CD4-positive, CD25-positive, alpha-beta regulatory T cell (primary cell): ENCODE measurements around the gene SAMD5. TPM values are rescaled to one million over a fixed set of nuclear protein-coding genes. Genes with fewer than 3 reads are reported as not detected.
A peak's percentile ranks its signal among the peaks of the same experiment; 100 is the strongest.

Source experiments
- ATAC-seq, 2 donors: fragments of 150-1000 bp; cut with Tn5 transposase; one replicate each; pipeline ENCODE4 v1.10.0; 2021; ENCODE audit warnings: low read depth in 2 of 2, moderate number of reproducible peaks in 2 of 2, moderate library complexity in 1 of 2
- DNase-seq, 3 donors: peaks; one replicate each; pipeline versions ENCODE4 v3.0.0 to v3.0.0-alpha.2; 2012 to 2022; ENCODE audit warnings: mixed read lengths in 1 of 3
- H3K27ac ChIP-seq: one replicate; pipeline ENCODE4 v1.7.0; 2013; ENCODE audit warnings: mild to moderate bottlenecking, low read length; ENCODE audit not compliant: insufficient read depth, poor library complexity, severe bottlenecking
- H3K27me3 ChIP-seq: one replicate; pipeline ENCODE4 v1.7.0; 2013; ENCODE audit warnings: low read length; ENCODE audit not compliant: control insufficient read depth, insufficient read depth
- H3K36me3 ChIP-seq: one replicate; pipeline ENCODE4 v1.7.0; 2013; ENCODE audit warnings: mild to moderate bottlenecking, low read length, moderate library complexity; ENCODE audit not compliant: control insufficient read depth, insufficient read depth
- H3K4me1 ChIP-seq: 2 replicates; pipeline ENCODE4 v1.7.0; 2013; ENCODE audit warnings: mild to moderate bottlenecking, low read length; ENCODE audit not compliant: insufficient read depth, control insufficient read depth, poor library complexity, severe bottlenecking
- H3K4me3 ChIP-seq: one replicate; pipeline ENCODE4 v1.7.0; 2013; ENCODE audit warnings: low read depth, mild to moderate bottlenecking, low read length, moderate library complexity
- H3K9me3 ChIP-seq, 2 experiments: 1 replicate in 1 of 2; 2 replicates in 1 of 2; pipeline ENCODE4 v1.7.0; 2013; ENCODE audit warnings: low read length in 2 of 2, mild to moderate bottlenecking in 1 of 2, moderate library complexity in 1 of 2; ENCODE audit not compliant: control insufficient read depth in 2 of 2
- H3K27ac Mint-ChIP-seq, 3 donors: one replicate each; pipeline ENCODE4 v1.8.0; 2020 to 2022; ENCODE audit warnings: mild to moderate bottlenecking in 3 of 3, mixed read lengths in 3 of 3, moderate library complexity in 2 of 3
- H3K27me3 Mint-ChIP-seq: one replicate; pipeline ENCODE4 v1.8.0; 2022; ENCODE audit warnings: mild to moderate bottlenecking, mixed read lengths
- H3K36me3 Mint-ChIP-seq: one replicate; pipeline ENCODE4 v1.8.0; 2020; ENCODE audit warnings: mixed read lengths
- H3K4me1 Mint-ChIP-seq, 4 donors: one replicate each; pipeline ENCODE4 v1.8.0; 2020 to 2022; ENCODE audit warnings: mixed read lengths in 4 of 4, mild to moderate bottlenecking in 1 of 4
- H3K4me3 Mint-ChIP-seq, 4 donors: one replicate each; pipeline ENCODE4 v1.8.0; 2020 to 2022; ENCODE audit warnings: mild to moderate bottlenecking in 4 of 4, mixed read lengths in 4 of 4, moderate library complexity in 3 of 4
- H3K9me3 Mint-ChIP-seq, 7 donors: one replicate each; pipeline ENCODE4 v1.8.0; 2020 to 2022; ENCODE audit warnings: mixed read lengths in 7 of 7, mild to moderate bottlenecking in 3 of 7, moderate library complexity in 2 of 7
- polyA plus RNA-seq, 4 donors: library from polyadenylated mRNA; unstranded; fragments of 300-500 nt; fragmentation: Illumina TruSeq; gene quantifications; one replicate each; pipeline ENCODE4 v1.2.3, GENCODE V29; 2021
- total RNA-seq: library from RNA; stranded (reverse); gene quantifications from one replicate; pipeline ENCODE4 v1.2.3, GENCODE V29; 2022

Gene SAMD5
- total and polyA plus RNA-seq, 5 donors from 2014 or later = not detected

GRCh38 chr6:147559006-147559405, 50.5 kb downstream of the SAMD5 start:
- Mint-ChIP-seq H3K27me3 (no peaks in the 10 kb centered on the region), H3K9me3 (peaks cover 0 to 5% (median 0%) of the 10 kb centered on the region in 7 donors), H3K4me3 (no peak overlapping the region), H3K4me1 (no peaks in the 10 kb centered on the region), H3K36me3 (no peaks in the 10 kb centered on the region), H3K27ac (no peak overlapping the region)
- no peak for ATAC-seq
- no peaks in the 10 kb centered on the region for H3K9me3 ChIP-seq
- no peaks in the 10 kb centered on the region for H3K4me1 ChIP-seq
- H3K27me3 ChIP-seq = no peaks in the 10 kb centered on the region
- no peak overlapping the region for H3K4me3 ChIP-seq
- no peaks in the 10 kb centered on the region for H3K36me3 ChIP-seq
- DNase-seq = no peak
- H3K27ac ChIP-seq = no peak overlapping the region

GRCh38 chr6:147560670-147561069, 52.2 kb downstream of the SAMD5 start:
- Histone ChIP-seq H3K36me3 (no peaks in the 10 kb centered on the region), H3K27me3 (no peaks in the 10 kb centered on the region), H3K27ac (no peak overlapping the region), H3K4me3 (no peak overlapping the region), H3K4me1 (no peaks in the 10 kb centered on the region), H3K9me3 (no peaks in the 10 kb centered on the region)
- ATAC-seq (no peak), DNase-seq (no peak)
- Mint-ChIP-seq H3K9me3 (peaks cover 0 to 6% (median 4%) of the 10 kb centered on the region in 7 donors), H3K36me3 (no peaks in the 10 kb centered on the region), H3K4me3 (no peak overlapping the region), H3K27me3 (no peaks in the 10 kb centered on the region), H3K27ac (no peak overlapping the region), H3K4me1 (no peaks in the 10 kb centered on the region)

- Histone ChIP-seq H3K27ac (no peak overlapping the region), H3K9me3 (no peaks in the 10 kb centered on the region), H3K4me3 (no peak overlapping the region), H3K4me1 (no peaks in the 10 kb centered on the region), H3K36me3 (no peaks in the 10 kb centered on the region), H3K27me3 (no peaks in the 10 kb centered on the region)
- no peak overlapping the region for H3K27ac Mint-ChIP-seq
- H3K36me3 Mint-ChIP-seq = no peaks in the 10 kb centered on the region
- H3K27me3 Mint-ChIP-seq = no peaks in the 10 kb centered on the region
- H3K4me3 Mint-ChIP-seq = no peak overlapping the region
- no peak for ATAC-seq
- DNase-seq = no peak
- no peaks in the 10 kb centered on the region for H3K4me1 Mint-ChIP-seq
- H3K9me3 Mint-ChIP-seq = peaks cover 0 to 6% (median 4%) of the 10 kb centered on the region in 7 donors
Measured at GRCh38 chr6:147561726-147562125, 53.2 kb downstream of the SAMD5 start.

GRCh38 chr6:147563472-147563871, 55.0 kb downstream of the SAMD5 start:
- Mint-ChIP-seq H3K27me3 (no peaks in the 10 kb centered on the region), H3K4me1 (no peaks in the 10 kb centered on the region), H3K36me3 (no peaks in the 10 kb centered on the region), H3K27ac (no peak overlapping the region), H3K4me3 (no peak overlapping the region), H3K9me3 (peaks cover 0 to 6% (median 0%) of the 10 kb centered on the region in 7 donors)
- no peaks in the 10 kb centered on the region for H3K4me1 ChIP-seq
- H3K36me3 ChIP-seq = no peaks in the 10 kb centered on the region
- no peak overlapping the region for H3K27ac ChIP-seq
- H3K9me3 ChIP-seq = no peaks in the 10 kb centered on the region
- H3K4me3 ChIP-seq = no peak overlapping the region
- H3K27me3 ChIP-seq = no peaks in the 10 kb centered on the region
- no peak for DNase-seq
- no peak for ATAC-seq

- H3K9me3 ChIP-seq = no peaks in the 10 kb centered on the region
- H3K4me3 Mint-ChIP-seq = no peak overlapping the region
- no peaks in the 10 kb centered on the region for H3K36me3 Mint-ChIP-seq
- no peaks in the 10 kb centered on the region for H3K36me3 ChIP-seq
- no peaks in the 10 kb centered on the region for H3K4me1 ChIP-seq
- no peak overlapping the region for H3K27ac ChIP-seq
- H3K27ac Mint-ChIP-seq = no peak overlapping the region
- H3K9me3 Mint-ChIP-seq = peaks cover 0 to 6% (median 0%) of the 10 kb centered on the region in 7 donors
- DNase-seq = no peak
- no peak overlapping the region for H3K4me3 ChIP-seq
- no peaks in the 10 kb centered on the region for H3K27me3 Mint-ChIP-seq
- ATAC-seq = no peak
- H3K4me1 Mint-ChIP-seq = no peaks in the 10 kb centered on the region
- H3K27me3 ChIP-seq = no peaks in the 10 kb centered on the region
Measured at GRCh38 chr6:147564556-147564955, 56.1 kb downstream of the SAMD5 start.

- Mint-ChIP-seq H3K4me1 (no peaks in the 10 kb centered on the region), H3K4me3 (no peak overlapping the region), H3K36me3 (no peaks in the 10 kb centered on the region), H3K9me3 (peaks cover 0 to 6% (median 0%) of the 10 kb centered on the region in 7 donors), H3K27me3 (no peaks in the 10 kb centered on the region), H3K27ac (no peak overlapping the region)
- H3K27me3 ChIP-seq = no peaks in the 10 kb centered on the region
- H3K4me3 ChIP-seq = no peak overlapping the region
- no peak for ATAC-seq
- no peaks in the 10 kb centered on the region for H3K9me3 ChIP-seq
- no peaks in the 10 kb centered on the region for H3K4me1 ChIP-seq
- no peaks in the 10 kb centered on the region for H3K36me3 ChIP-seq
- H3K27ac ChIP-seq = no peak overlapping the region
- no peak for DNase-seq
Measured at GRCh38 chr6:147566244-147566898, 57.9 kb downstream of the SAMD5 start.

- ATAC-seq = no peak
- Histone ChIP-seq H3K27ac (no peak overlapping the region), H3K27me3 (no peaks in the 10 kb centered on the region), H3K9me3 (no peaks in the 10 kb centered on the region), H3K36me3 (no peaks in the 10 kb centered on the region), H3K4me3 (no peak overlapping the region), H3K4me1 (no peaks in the 10 kb centered on the region)
- Mint-ChIP-seq H3K4me3 (no peak overlapping the region), H3K36me3 (no peaks in the 10 kb centered on the region), H3K9me3 (peaks cover 0 to 6% (median 0%) of the 10 kb centered on the region in 7 donors), H3K27me3 (no peaks in the 10 kb centered on the region), H3K4me1 (no peaks in the 10 kb centered on the region), H3K27ac (peak overlapping the region in 1 of 3 donors; percentile 12)
- no peak for DNase-seq
Measured at GRCh38 chr6:147567141-147567805, 58.8 kb downstream of the SAMD5 start.

- no peaks in the 10 kb centered on the region for H3K27me3 ChIP-seq
- no peaks in the 10 kb centered on the region for H3K4me1 ChIP-seq
- H3K36me3 ChIP-seq = no peaks in the 10 kb centered on the region
- Mint-ChIP-seq H3K4me1 (no peaks in the 10 kb centered on the region), H3K4me3 (no peak overlapping the region), H3K27ac (no peak overlapping the region), H3K9me3 (peaks cover 0 to 4% (median 0%) of the 10 kb centered on the region in 7 donors), H3K36me3 (no peaks in the 10 kb centered on the region), H3K27me3 (no peaks in the 10 kb centered on the region)
- no peaks in the 10 kb centered on the region for H3K9me3 ChIP-seq
- ATAC-seq (no peak), DNase-seq (no peak)
- H3K4me3 ChIP-seq = no peak overlapping the region
- H3K27ac ChIP-seq = no peak overlapping the region
Measured at GRCh38 chr6:147569788-147570187, 61.3 kb downstream of the SAMD5 start.
